ENCODE results near the gene SMYD3.

- TF ChIP-seq ZBTB21 (CRISPR knock-in tag; IDR thresholded peaks at IDR 0.05) (no peak), ZNF350 (CRISPR knock-in tag; IDR thresholded peaks at IDR 0.05; ENCODE audit: borderline replicate concordance, low read depth) (no peak), ZNF788 (CRISPR knock-in tag; IDR thresholded peaks at IDR 0.05; ENCODE audit: borderline replicate concordance) (no peak), SMC3 (IDR thresholded peaks at IDR 0.05; ENCODE audit: low read length) (no peak), HDAC6 (IDR thresholded peaks at IDR 0.05; ENCODE audit: low read depth, low read length) (no peak), GZF1 (CRISPR knock-in tag; IDR thresholded peaks at IDR 0.05) (no peak), TAF1 (CRISPR knock-in tag; IDR thresholded peaks at IDR 0.05) (no peak), ZBTB42 (CRISPR knock-in tag; IDR thresholded peaks at IDR 0.05) (no peak), E2F1 (CRISPR knock-in tag; IDR thresholded peaks at IDR 0.05) (no peak)
- TF ChIP-seq, protein P1, sequence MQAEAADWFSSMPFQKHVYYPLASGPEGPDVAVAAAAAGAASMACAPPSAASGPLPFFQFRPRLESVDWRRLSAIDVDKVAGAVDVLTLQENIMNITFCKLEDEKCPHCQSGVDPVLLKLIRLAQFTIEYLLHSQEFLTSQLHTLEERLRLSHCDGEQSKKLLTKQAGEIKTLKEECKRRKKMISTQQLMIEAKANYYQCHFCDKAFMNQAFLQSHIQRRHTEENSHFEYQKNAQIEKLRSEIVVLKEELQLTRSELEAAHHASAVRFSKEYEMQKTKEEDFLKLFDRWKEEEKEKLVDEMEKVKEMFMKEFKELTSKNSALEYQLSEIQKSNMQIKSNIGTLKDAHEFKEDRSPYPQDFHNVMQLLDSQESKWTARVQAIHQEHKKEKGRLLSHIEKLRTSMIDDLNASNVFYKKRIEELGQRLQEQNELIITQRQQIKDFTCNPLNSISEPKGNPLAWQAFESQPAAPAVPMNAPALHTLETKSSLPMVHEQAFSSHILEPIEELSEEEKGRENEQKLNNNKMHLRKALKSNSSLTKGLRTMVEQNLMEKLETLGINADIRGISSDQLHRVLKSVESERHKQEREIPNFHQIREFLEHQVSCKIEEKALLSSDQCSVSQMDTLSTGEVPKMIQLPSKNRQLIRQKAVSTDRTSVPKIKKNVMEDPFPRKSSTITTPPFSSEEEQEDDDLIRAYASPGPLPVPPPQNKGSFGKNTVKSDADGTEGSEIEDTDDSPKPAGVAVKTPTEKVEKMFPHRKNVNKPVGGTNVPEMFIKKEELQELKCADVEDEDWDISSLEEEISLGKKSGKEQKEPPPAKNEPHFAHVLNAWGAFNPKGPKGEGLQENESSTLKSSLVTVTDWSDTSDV (CRISPR knock-in tag; IDR thresholded peaks at IDR 0.05), result no peak
- TF ChIP-seq, protein P2, sequence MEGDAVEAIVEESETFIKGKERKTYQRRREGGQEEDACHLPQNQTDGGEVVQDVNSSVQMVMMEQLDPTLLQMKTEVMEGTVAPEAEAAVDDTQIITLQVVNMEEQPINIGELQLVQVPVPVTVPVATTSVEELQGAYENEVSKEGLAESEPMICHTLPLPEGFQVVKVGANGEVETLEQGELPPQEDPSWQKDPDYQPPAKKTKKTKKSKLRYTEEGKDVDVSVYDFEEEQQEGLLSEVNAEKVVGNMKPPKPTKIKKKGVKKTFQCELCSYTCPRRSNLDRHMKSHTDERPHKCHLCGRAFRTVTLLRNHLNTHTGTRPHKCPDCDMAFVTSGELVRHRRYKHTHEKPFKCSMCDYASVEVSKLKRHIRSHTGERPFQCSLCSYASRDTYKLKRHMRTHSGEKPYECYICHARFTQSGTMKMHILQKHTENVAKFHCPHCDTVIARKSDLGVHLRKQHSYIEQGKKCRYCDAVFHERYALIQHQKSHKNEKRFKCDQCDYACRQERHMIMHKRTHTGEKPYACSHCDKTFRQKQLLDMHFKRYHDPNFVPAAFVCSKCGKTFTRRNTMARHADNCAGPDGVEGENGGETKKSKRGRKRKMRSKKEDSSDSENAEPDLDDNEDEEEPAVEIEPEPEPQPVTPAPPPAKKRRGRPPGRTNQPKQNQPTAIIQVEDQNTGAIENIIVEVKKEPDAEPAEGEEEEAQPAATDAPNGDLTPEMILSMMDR (CRISPR knock-in tag; IDR thresholded peaks at IDR 0.05), result no peak
Measured at GRCh38 chr1:246213036-246213435, 294.0 kb downstream of the SMYD3 start.
